ENCODE data around the gene SGK2.

The SGK2 gene

GRCh38 chr20:43536041-43536816 is 22.6 kb upstream of the SGK2 start:
- DNase-seq (ENCODE audit: low read depth in 2 of 2), result no peak

GRCh38 chr20:43536817-43537440 is 21.9 kb upstream of the SGK2 start:
- no peak for DNase-seq (ENCODE audit: low read depth in 2 of 2)

- peak in 1 of 2 experiments; percentile 31 for DNase-seq (ENCODE audit: low read depth in 2 of 2)
Measured at GRCh38 chr20:43537921-43538877, 20.6 kb upstream of the SGK2 start.

- no peak for DNase-seq (ENCODE audit: low read depth in 2 of 2)
Measured at GRCh38 chr20:43538878-43539700, 19.7 kb upstream of the SGK2 start.

- DNase-seq (ENCODE audit: low read depth in 2 of 2), result no peak
Measured at GRCh38 chr20:43539975-43540672, 18.7 kb upstream of the SGK2 start.

- DNase-seq (ENCODE audit: low read depth in 2 of 2), result no peak
Measured at GRCh38 chr20:43540673-43541060, 18.2 kb upstream of the SGK2 start.

- DNase-seq (ENCODE audit: low read depth in 2 of 2), result no peak
Measured at GRCh38 chr20:43541214-43541613, 17.6 kb upstream of the SGK2 start.

GRCh38 chr20:43542161-43542560 is 16.7 kb upstream of the SGK2 start:
- no peak for DNase-seq (ENCODE audit: low read depth in 2 of 2)

GRCh38 chr20:43542674-43543073 is 16.2 kb upstream of the SGK2 start:
- DNase-seq (ENCODE audit: low read depth in 2 of 2), result no peak

- DNase-seq (ENCODE audit: low read depth in 2 of 2), result no peak
Measured at GRCh38 chr20:43543138-43543537, 15.7 kb upstream of the SGK2 start.

- DNase-seq (ENCODE audit: low read depth in 2 of 2), result no peak
Measured at GRCh38 chr20:43544501-43544900, 14.3 kb upstream of the SGK2 start.

GRCh38 chr20:43545837-43546578 is 12.8 kb upstream of the SGK2 start:
- no peak for DNase-seq (ENCODE audit: low read depth in 2 of 2)

- no peak for DNase-seq (ENCODE audit: low read depth in 2 of 2)
Measured at GRCh38 chr20:43548273-43548880, 10.4 kb upstream of the SGK2 start.

GRCh38 chr20:43549416-43550065 is 9.3 kb upstream of the SGK2 start:
- DNase-seq (ENCODE audit: low read depth in 2 of 2), result no peak

- no peak for DNase-seq (ENCODE audit: low read depth in 2 of 2)
Measured at GRCh38 chr20:43550456-43550855, 8.4 kb upstream of the SGK2 start.

- DNase-seq (ENCODE audit: low read depth in 2 of 2), result no peak
Measured at GRCh38 chr20:43554369-43554768, 4.5 kb upstream of the SGK2 start.

GRCh38 chr20:43559147-43559987 is 540 bp downstream of the SGK2 start:
- no peak for DNase-seq (ENCODE audit: low read depth in 2 of 2)

GRCh38 chr20:43560974-43561373 is 2.1 kb downstream of the SGK2 start:
- no peak for DNase-seq (ENCODE audit: low read depth in 2 of 2)
